GM18508 (cell line): ENCODE results near the gene SART1.

Experiments
- ATAC-seq: cut with Tn5 transposase; IDR thresholded peaks from one replicate; pipeline ENCODE4 v1.9.1; 2021; ENCODE audit warnings: moderate number of reproducible peaks; ENCODE audit not compliant: insufficient read depth, unreplicated experiment

Gene SART1

GRCh38 chr11:65961267-65962140 is at the start of gene SART1:
SART1 (plus strand) TSS chr11:65961734; CDS start chr11:65961781, 47 bp downstream.
- no peak for ATAC-seq

GRCh38 chr11:65912845-65913244 is 48.7 kb upstream of the SART1 start:
- ATAC-seq, result no peak

GRCh38 chr11:65915101-65915820 is 46.3 kb upstream of the SART1 start:
- ATAC-seq, result no peak

- no peak for ATAC-seq
These were observed 45.7 kb upstream of the SART1 start for GRCh38 chr11:65915821-65916251.

GRCh38 chr11:65916391-65916790 is 45.1 kb upstream of the SART1 start:
- no peak for ATAC-seq

GRCh38 chr11:65917077-65917433 is 44.5 kb upstream of the SART1 start:
- ATAC-seq, result no peak

GRCh38 chr11:65917434-65918210 is 43.9 kb upstream of the SART1 start:
- no peak for ATAC-seq

GRCh38 chr11:65918211-65919140 is 43.1 kb upstream of the SART1 start, which contains the start of gene C11orf68:
C11orf68 (minus strand) TSS chr11:65919062; CDS start chr11:65919031, 31 bp downstream.
- peak; percentile 15 for ATAC-seq

GRCh38 chr11:65919141-65919572 is 42.4 kb upstream of the SART1 start, which contains the start of gene DRAP1:
DRAP1 (plus strand) TSS chr11:65919426; CDS start chr11:65919502, 76 bp downstream.
- peak; percentile 52 for ATAC-seq

- peak; percentile 23 for ATAC-seq
These were observed 41.8 kb upstream of the SART1 start for GRCh38 chr11:65919573-65920371.

- no peak for ATAC-seq
These were observed 41.1 kb upstream of the SART1 start for GRCh38 chr11:65920372-65920802.

- ATAC-seq, result no peak
These were observed 40.4 kb upstream of the SART1 start for GRCh38 chr11:65921033-65921555.

- ATAC-seq, result no peak
These were observed 39.7 kb upstream of the SART1 start for GRCh38 chr11:65921876-65922275.

- no peak for ATAC-seq
These were observed 39.0 kb upstream of the SART1 start for GRCh38 chr11:65922565-65922964.

- no peak for ATAC-seq
These were observed 36.1 kb upstream of the SART1 start for GRCh38 chr11:65925397-65925796.

- ATAC-seq, result no peak
These were observed 33.6 kb upstream of the SART1 start for GRCh38 chr11:65927904-65928397.

GRCh38 chr11:65928667-65929066 is 32.9 kb upstream of the SART1 start:
- no peak for ATAC-seq
